Measurements from ENCODE around the gene CLTCL1.

GRCh38 chr22:19196841-19197612, 94.5 kb downstream of the CLTCL1 start:
- no peak for TF ChIP-seq CTCF (IDR thresholded peaks at IDR 0.05; ENCODE audit: low read depth, low read length, missing input control)
- no peak for TF ChIP-seq RAD21 (IDR thresholded peaks at IDR 0.05)

Data from liver (tissue), 3 donors.